M059J (cell line): ENCODE measurements around the gene KARS1. TPM values are rescaled to one million over a fixed set of nuclear protein-coding genes. Genes with fewer than 3 reads are reported as not detected.
"Not testable (repeated sequence)": the region's sequence is repeated elsewhere in the genome, so short reads cannot be mapped to it uniquely, and the experiment has no call there.

Source experiments
- DNase-seq: peaks from one replicate; pipeline ENCODE4 v3.0.0-alpha.2; 2012; ENCODE audit warnings: low read depth
- total RNA-seq: library from RNA; depleted of rRNA; stranded (reverse); fragments of >200 nt; shearing (Covaris generic); gene quantifications from 2 replicates; pipeline ENCODE4 v1.2.3, GENCODE V29; 2014

Gene KARS1
- total RNA-seq, 1 experiment from 2014 or later: 180 TPM

GRCh38 chr16:75624921-75625334 lies 22.5 kb downstream of the KARS1 start:
- peak; percentile 50 for DNase-seq

- peak; percentile 98 for DNase-seq
These were observed 24.5 kb downstream of the KARS1 start, which contains the start of gene ADAT1 for GRCh38 chr16:75622761-75623605. Gene ADAT1, minus strand, starts transcription at chr16:75623281. Its CDS starts 2,482 bp downstream, at chr16:75620799.

GRCh38 chr16:75621170-75621477 lies 26.3 kb downstream of the KARS1 start:
- DNase-seq: peak; percentile 13

DNA sequence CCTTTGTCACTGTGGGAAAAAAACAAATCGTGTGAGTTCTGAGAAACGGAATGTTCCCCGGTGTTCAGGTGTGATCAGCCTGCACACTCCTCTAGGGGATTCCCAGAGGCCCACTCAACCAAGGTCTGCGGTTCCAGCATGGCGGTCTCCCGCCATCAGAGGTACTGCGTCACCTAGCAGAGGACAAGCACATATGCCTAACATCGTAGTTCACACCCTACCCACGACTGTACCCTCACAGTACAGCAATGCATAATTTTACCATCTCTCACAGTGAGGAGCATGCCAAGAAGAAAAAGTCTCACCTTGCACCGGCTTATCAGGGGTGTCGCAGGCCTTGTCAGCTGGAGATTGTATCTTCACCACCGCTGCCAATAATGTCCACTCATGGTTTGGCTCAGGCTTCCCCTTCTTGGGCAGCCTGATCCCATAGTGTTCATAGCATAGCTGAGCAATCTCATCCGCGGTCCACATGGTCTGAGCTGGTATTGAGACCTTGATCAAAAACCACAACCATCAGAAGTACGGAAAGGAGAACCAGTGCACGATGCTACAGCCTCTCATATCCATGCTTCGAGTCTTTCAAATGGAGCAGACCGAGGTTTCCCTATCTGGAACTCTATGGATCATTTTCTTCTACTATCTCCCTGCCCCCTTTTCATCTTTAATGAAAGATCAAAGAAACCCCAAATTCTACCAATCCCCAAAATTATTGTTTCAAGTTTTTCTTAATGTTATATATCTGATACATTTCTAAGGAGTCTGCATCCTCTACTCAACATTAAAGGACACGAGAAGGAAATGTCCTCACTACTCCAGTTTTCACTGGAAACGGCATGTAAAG lies 26.9 kb downstream of the KARS1 start:
- no peak for DNase-seq

DNA sequence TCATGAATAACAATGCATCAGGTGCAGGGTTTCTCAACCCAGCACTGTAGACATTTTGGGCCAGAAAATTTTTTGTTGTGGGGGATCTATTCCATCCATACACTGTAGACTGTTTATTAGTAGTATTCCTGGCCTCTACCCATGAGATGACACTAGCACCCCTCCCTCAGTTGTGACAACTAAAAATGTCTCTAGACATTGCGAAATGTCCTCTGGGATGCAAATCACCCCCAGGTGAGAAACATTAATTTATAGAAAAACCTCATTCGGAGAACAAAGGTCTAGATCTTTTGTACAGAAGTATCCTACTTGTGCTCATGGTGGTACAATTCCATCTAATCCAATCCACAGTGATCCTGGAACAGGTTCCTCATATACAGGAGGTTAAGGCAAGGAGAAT lies 28.7 kb downstream of the KARS1 start:
- no peak for DNase-seq

- no peak for DNase-seq
These were observed 30.3 kb downstream of the KARS1 start for GRCh38 chr16:75617121-75617520.

- DNase-seq: no peak
These were observed 30.9 kb downstream of the KARS1 start for GRCh38 chr16:75616521-75617010.

DNA sequence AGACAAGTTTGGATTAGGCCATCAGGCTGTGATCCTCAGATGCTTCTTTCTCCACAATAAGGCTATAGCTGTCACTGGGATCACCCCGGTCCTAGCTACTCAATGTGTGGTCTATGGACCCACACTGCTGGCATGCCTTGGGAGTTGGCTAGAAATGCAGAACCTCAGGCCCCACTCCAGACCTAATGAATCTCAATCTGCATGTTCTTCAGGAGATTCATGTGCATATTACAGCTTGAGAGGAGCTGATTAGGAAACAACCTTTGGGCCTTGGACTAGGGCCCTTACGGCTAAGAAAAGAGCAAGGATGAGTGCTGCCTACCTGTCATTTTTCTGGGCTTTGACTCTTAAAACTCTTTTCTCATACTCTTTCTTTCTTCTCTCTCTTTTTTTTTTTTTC lies 31.8 kb downstream of the KARS1 start:
- no peak for DNase-seq

GRCh38 chr16:75614066-75614897 lies 33.2 kb downstream of the KARS1 start:
- DNase-seq: peak; percentile 62

DNA sequence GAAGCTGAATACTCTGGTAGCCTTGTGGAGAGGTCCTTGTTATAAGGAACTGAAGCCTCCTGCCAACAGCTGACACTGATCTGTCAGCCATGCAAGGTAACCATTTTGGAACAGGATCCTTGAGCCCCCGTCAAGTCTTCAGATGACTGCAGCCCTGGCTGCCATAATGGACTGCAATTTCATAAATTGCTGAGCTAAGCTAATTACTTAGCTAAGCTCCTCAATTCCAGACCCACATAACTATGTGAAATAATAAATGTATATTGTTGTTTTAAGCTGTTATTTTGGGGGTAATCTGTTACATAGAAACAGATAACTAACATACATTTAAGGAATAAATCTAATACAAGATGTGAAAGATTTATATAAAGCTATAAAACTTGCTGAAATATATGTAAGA lies 41.0 kb downstream of the KARS1 start:
- DNase-seq: no peak

DNA sequence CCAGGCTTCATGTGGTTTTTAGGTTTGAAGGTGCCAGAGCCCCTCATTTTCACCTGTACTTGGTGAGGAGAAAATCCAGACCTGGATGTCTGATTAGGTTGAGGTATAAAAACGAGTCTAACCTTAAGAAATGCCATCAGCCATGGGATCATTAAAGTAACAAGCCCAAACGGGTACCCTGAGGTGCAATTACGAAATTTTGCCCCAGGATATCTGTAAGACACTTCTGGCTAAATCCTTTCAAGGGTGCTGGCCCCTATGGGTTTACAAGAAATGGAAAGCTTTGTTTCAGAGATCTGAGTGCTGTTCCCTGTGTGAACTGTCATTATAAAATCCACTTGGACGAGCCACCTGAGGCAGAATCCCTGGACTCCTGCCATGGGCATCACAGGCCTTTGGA lies 44.2 kb downstream of the KARS1 start:
- DNase-seq: no peak

- DNase-seq: no peak
These were observed 47.8 kb downstream of the KARS1 start for GRCh38 chr16:75599452-75600277.

DNA sequence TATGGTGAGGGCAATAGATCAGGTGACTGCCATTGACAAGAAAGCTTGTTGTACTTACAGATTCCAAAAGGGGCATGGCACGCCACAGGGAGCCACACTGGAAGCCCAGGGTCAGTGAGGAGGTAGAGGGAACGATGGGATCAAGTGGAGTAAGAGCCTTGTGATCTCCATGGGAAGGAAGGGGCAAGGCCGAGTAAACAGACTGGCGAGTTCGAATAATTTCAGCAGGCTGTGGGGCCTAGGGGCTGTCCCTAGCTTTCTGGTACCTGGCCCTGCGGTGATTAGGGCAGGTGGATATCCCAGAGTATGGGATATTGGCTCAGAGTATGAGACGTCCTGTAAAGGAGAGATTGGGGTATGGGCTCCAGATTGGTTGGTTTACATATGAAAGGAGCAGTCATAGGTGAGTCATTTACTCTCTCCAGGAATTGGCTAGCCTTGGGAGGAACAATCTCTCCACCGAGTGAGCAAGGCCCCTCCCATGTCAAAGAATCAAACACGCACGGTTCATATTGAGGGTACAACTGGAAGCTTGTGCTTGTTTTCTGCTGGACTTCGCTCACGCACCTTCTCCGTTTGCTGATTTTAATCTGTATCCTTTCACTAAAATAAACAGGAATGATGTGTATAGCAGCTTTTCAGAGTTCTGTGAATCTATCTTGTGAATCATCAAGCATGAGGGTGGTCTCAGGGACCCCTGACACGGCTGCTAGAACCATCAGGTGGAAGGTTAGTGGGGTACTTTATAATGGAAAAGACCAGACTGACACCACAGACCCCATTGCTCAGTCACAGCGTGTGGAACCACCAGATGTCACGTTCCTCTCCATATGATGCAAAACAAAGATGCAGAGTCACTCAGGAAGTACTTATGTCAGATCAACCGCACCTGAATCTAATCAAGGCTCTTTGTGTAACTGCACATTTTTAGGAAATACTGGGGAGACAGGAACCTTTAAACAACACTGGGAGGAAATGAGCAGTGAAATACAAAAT lies 53.3 kb downstream of the KARS1 start:
- DNase-seq: peak; percentile 60

DNA sequence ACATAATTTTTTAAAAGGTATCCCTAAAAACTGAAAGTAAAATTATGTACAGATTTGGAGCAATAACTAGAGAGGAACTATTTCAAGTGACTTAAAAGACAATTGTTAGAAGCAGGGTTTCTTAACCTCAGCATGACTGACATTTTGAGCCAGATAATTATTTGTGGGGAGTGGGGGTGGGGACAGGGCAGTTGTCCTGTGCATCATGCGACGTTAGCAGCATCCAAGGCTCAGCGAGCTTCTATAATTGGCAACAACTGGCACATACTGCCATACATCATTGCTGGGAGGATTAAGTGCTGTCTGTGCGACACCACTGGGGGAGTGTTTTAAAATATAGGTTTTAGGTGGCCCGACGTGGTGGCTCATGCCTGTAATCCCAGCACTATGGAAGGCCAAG lies 54.2 kb downstream of the KARS1 start:
- DNase-seq: no peak

DNA sequence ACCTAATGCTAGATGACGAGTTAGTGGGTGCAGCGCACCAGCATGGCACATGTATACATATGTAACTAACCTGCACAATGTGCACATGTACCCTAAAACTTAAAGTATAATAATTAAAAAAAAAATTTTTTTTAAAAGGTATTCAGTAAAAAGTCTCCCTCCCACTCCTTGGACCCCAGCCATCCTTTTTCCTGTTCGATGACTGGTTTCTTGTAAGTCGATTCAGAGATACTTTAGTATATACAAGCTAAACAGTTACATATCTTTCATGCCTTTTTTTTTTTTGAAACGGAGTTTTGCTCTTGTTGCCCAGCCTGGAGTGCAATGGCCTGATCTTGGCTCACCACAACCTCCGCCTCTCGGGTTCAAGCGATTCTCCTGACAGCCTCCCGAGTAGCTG lies 55.5 kb downstream of the KARS1 start:
- DNase-seq: not testable (repeated sequence)

DNA sequence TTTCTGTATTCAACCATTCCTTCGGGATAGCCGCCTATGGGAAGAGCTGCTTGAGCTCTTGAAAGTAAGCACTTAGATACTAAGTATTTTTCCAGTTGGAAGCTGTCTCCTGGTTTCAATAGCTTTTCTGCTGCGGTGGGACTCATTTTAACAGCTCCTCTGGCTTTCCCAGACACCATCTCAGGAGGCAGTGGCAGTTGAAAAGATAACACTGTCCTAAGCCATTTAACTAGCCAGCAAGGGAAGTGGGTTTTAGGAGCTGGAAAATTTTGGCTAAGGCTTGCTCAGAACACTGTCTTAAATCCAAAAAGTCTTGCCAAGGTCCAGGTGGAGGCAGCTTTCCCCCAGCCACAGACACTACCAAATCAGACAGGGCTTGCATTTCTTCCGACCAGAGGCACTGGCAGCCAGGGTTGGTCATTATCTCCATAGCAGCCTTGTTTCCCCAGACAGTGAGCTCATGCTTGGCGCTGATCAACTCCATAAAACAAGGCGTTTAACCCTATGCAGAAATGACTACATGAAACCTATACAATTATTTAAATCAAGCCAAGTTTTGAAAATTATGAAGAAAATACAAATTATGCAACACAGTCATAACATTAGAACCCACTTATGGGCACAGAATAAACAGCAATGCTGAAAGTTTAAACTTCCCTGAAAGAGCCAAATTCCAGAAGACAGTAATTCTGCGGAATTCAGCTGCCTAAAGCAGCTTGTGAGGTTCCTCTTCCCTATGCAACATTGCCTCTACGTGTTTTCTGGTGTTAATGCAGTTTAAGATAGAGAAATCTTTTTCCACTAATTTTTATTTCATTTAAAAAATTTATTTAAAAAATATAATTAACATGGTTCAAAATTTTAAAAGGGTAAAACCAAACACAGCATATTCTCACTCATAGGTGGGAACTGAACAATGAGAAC lies 56.3 kb downstream of the KARS1 start:
- DNase-seq: no peak

- DNase-seq: no peak
These were observed 58.2 kb downstream of the KARS1 start for GRCh38 chr16:75589306-75589705.

- no peak for DNase-seq
These were observed 58.7 kb downstream of the KARS1 start for GRCh38 chr16:75588716-75589115.

- DNase-seq: no peak
These were observed 63.4 kb downstream of the KARS1 start for GRCh38 chr16:75584108-75584507.
